GM19240 (cell line): Measurements from ENCODE around the gene SF3B2.
A peak's percentile ranks its signal among the peaks of the same experiment; 100 is the strongest.
"Not testable (repeated sequence)": the region's sequence is repeated elsewhere in the genome, so short reads cannot be mapped to it uniquely, and the experiment has no call there.

Experiments used
- DNase-seq: peaks from one replicate; pipeline ENCODE4 v3.0.0; 2011; ENCODE audit warnings: low spot score; ENCODE audit not compliant: insufficient read length

The SF3B2 gene

DNA sequence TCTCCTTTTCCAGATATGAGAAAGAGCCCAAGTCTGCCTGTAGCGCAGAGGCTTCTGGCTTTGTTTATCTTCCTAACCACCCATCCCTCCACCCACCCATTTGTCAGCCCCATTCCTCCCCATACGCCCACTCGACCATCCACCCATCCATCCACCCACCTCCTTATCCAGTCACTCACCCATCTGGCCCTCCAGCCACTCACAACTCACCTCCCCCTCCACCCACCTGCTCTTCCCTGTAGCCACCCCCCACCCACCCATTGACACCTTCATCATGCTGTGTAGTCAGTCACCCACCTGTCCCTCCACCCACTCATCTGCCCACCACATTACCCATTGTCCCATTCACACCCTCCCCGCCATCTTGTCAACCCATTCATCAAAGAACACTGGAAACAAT lies 34.8 kb upstream of the SF3B2 start:
- no peak for DNase-seq

DNA sequence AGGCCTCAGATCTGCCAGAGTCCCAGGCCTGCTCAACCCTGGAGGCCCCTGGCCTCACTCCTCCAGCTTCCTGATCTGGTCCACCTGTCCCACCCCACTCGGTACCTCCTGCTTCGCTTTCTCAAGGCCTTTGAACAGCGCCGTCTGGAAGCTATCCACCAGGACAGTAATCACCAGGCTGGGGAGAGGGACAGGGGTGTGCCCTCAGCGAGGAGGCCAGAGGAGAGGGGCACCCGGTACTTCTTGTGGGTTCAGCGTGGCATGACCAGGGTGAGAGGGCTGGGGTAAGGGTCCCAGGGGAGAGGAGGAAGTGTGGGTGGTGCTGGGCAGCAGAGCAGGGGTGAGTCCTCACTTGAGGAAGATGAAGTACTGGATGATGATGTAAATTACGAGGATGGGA lies 32.0 kb upstream of the SF3B2 start:
- no peak for DNase-seq

DNA sequence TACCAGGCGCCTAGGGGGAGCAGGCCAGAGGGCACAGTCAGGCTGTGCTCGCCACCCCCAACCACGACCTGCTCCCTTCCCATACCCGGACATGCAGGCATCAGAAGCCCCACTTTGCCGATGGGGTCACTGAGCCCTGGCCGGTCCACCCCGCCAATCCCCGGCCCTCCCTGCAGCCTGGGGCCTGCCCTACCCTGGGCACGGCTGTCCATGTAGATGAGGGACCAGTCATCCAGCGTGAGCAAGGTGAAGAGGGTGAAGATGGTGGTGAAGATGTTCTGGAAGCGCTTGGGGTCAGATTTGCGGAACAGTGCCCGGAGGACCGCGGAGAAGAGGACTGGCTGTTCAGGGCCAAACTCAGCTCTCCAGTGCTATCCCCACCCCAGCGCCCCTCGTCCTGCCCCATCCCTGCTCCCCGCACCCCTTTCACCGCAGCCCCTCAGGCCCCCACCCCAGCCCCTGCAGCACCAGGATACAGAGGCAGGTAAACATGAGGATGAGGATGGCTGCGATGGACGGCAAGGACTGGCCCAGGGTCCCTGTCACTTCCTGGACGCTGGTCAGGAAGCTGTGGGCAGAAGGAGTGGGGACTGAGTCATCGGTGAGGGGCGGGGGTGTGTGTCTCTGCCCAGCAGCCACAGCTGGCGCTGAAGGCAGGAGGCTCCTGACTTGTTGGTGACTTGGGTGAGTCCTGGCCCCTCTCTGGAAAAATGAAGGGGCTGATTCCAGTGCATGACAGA lies 31.4 kb upstream of the SF3B2 start:
- DNase-seq, result no peak

DNA sequence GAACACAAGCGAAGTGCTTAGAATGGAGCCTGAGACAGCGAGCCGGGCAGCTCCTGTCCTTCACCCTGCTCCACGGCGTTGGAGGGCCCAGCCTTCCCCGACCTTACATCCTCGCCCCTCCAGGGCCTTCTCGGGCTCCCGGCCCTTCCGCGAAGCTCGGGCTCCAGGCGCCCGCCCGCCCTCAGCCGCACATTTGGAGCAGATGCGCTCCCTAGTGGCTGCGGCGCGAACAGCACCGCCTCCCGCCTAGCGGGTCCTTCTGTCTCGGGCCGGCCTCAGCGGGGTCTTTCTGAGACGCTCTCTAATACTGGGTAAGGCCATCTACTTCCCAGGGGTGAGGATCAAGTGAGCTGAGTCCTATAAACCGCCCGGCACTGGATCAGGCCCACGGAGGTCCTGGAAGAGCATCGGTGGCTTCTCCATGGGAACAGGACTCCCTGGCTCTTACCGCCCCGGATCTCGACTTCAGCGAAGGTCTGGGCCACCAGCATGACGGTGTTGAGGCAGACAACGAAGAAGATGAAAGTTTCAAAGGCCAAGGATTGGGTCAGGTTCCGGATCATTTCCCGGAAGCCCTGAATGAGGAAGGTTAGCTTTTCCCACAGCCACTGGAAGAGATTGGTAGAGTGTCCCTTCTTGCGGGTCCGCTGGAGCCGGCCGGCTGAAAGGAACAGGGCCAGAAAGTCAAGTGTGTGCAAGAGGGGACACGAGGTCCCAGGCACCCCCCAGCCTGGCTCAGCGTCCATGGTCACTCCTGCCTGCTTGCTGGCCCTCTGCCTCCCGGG lies 29.6 kb upstream of the SF3B2 start:
- peak; percentile 85 for DNase-seq

DNA sequence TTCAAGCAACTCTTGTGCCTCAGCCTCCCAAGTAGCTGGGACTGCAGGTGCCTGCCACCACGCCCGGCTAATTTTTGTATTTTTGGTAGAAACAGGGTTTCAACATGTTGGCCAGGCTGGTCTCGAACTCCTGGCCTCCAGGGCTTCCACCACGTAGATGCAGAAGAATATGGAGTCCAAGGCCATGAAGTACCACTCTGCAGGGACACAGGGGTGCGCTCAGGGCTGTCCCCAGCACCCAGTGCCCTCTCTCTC lies 29.1 kb upstream of the SF3B2 start:
- not testable (repeated sequence) for DNase-seq

DNA sequence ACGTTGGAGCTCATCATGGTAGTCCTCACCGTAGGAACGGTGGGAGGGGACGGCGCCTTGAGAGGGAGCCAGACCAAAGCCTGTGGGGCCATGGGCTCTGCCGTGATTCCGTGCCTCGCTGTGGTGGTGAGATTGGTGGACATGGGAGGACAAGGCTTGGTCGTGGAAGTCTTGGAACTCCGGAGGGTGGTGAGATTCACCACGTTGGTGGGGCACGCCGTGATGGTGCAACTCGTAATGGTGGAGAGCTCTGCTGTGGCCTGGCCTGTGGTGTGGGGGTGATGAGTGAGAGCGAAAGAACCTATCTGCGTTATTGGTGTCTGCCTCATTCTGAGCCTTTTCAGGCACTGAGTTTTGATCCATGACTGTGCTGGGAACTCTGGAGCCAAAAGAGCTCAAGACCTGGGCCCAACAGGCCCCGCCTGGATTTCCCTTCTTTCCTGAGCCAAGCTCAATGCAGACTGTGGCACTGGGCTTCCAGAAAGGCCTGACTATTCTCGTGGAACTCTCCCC lies 26.1 kb upstream of the SF3B2 start, which contains the start of gene CATSPER1:
CATSPER1 (minus strand) TSS at position 463 of the 513 bp plus-strand sequence; CDS start at position 363, 100 bp downstream.
- no peak for DNase-seq

DNA sequence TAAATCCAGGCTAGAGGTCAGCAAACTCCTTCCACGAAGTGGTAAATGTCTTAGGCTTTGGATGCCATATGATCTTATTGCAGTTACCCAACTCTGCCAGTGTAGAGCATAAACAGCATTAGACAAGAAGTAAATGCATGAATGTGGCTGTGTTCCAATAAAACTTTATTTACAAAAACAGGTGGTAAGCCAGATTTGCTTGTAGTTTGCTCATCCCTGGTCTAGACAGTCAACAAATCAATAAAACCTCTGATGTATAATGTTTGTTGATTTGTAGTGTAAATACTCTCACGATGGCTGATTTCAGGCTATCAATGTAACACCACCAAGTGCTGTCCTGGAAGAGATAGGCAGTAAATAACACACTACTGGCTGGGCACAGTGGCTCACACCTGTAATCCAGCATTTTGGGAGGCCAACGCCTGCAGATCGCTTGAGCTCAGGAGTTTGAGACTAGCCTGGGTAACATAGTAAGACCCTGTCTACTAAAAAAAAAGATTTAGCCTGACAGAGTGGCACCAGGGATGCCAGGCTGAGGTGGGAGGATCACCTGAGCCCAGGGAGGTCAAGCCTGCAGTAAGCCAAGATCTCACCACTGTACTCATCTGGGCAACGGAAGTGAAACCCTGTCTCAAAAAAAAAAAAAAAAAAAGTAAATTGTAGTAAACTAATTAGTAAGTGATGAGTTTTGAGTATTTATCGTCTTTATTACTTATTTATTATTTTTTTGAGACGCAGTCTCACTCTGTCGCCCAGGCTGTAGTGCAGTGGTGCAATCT lies 19.0 kb upstream of the SF3B2 start:
- no peak for DNase-seq

DNA sequence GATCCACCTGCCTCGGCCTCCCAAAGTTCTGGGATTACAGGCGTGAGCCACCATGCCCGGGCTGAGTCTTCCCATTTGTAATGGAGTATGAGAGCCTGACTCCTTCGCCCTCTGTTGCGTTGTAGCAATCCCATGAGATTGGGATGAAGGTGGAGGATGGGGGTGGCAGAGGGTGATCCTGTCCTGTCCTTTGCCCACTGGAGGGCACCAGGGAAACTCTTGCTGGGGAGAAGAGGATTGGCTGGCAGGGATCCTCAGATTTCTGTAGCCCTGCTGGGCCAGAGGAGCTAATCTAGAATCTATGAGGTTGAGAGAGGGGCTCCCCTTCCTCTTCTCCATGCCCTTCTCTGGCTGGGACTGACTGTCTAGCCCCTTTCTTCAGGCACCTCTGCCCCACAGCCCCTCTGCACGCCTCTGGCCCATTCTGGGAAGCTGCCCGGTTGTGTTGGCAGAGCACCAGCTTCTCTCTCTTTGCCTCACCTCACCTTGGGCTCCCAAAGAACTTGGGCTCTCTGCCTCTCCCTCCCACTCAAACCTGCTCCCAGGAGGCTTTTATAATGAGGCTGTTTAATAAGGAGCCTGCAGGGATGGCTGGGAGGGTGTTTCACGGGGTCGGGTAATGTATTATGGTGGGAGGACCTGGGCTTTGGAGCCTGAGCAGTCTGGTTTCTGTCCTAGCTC lies 16.4 kb upstream of the SF3B2 start:
- DNase-seq, result no peak

DNA sequence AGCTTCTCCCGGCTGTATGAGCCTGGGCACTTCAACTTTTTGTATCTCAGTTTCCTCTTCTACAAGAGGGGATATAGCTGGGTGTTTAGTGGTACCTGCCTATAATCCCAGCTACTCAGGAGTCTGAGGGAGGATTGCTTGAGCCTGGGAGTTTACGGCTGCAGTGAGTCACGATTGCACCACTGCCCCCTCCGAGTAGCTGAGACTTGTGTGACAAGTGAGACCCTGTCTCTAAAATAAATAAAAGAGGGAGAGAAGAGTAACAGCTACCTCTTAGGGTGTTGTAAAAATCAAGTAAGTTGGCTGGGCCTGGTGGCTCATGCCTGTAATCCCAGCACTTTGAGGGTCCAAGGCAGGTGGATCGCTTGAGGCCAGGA lies 15.8 kb upstream of the SF3B2 start:
- no peak for DNase-seq

DNA sequence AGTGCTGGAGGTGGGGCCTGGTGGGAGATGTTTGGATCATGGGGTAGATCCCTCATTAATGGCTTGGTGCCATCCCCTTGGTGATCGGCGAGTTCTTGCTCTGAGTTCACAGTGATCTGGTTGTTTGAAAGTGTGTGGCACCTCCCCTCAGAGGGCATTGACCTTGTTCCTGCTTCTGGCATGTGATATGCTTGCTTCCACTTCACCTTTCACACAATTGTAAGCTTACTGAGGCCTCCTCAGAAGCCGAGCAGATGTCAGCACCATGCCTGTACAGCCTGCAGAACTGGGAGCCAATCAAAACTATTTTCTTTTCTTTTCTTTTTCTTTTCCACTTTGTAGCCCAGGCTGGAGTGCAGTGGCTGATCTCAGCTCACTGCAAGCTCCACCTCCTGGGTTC lies 14.8 kb upstream of the SF3B2 start:
- no peak for DNase-seq

DNA sequence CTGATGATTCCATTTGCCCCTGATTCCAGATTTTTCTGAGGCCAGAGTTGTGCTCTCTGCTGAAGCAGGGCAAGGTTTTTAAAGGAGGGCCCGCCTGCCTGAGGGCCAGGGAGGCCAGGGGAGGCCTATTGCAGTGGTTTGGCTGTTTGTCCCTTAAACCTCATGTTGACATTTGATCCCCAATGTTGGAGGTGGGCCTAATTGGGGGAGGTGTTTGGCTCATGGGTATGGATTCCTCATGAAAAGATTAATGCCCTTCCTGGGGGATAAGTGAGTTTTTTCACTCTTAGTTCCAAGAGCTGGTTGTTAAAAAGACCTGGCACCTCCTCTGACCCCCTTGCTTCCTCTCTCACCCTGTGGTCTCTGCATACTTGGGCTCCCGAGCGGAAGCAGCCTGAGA lies 12.4 kb upstream of the SF3B2 start:
- DNase-seq, result no peak

DNA sequence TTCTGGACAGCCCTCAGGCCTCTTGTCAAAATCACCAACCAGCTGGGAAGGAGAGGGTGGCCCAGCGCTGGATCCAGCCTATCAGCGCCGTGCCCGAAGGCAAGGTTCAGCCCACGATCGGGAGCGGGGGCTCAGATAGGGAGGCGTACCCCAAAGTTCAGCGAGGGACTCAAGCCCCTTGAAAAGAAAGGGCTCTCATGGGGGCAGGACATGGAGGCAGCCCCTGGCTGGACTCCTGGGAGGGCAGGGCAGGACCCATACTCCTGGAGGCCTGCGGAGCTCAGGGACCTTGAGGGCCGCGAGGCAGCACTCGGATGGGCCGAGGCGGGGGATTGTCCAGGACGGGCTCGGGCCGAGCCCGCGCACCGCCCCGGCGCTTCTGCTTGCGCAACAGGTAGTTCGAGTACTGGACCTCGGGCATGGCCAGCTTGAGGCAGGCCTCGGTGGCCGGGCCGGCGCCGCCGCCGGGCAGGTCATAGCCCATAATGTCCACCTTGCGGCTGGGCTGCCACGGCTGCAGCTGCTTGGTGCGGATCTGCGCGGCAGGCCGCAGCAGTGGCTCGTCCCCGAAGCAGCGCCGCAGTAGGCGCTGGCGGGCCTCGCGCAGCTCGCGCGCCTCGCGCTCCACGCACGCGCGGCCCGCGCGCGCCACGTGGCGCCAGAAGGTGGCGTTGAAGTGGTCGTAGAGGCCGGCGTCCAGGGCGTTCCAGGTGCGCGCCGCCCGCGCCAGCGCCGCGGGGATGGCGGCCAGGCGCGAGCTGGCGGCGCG lies 9.8 kb upstream of the SF3B2 start:
- no peak for DNase-seq

DNA sequence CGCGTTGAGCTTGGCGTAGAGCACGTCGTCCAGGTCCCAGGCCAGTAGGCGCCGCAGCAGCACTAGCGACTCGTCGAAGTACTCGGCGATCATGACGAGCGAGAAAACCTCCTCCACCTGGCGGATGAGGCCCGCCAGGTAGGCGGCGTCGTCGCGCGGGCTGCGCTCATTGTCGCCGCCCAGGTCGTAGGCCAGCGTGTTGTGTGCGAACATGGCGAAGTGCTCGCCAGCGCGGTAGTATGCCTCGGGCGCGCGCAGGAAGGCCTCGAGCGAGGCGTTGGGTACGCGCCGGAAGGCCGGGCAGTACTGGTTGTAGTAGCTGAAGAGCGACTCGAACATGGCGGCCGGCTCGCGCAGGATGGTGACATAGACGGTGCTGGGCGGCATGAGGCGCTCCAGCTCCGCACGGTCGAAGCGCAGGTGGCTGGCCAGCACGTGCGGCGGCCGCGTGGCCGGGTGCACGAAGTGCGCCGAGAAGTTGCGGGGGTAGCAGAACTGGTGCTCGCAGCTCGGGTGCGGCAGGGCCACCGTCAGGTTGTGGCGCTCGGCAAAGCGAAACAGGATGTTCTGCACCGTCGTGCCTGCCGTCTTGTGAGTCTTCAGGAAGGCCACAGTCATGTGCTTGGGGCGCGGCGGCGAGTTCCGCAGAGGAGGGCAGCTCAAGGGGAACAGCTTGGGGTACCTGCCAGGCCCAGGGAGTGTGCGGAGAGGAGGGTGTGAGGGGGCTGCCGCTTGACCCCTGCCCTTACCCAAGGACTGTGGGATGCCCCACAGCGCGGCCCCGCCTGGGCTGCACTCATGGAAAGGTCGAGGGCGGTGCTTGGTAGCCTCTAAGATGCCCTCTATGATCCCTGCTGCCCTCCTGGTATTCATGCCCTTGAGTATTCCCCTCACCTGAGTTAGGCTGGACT lies 8.9 kb upstream of the SF3B2 start:
- no peak for DNase-seq

DNA sequence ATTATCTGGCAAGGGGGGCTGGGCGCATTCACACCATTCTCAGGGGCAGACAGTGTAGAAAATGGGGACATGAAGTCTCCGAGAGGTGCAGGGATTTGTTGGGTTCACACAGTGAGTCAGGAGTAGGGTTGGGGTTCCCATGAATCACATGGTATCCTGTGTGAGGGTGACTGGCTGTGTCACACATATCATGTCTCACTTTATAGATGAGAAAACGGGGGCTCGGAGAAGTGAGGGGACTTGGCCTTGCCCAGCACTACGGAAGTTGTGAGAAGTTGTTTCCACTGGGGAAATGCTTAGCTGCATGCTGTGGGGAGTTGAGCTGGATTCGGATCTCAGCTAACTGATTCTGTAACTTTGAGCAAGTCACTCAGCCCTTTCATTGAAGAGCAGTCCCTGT lies 7.4 kb upstream of the SF3B2 start:
- no peak for DNase-seq

DNA sequence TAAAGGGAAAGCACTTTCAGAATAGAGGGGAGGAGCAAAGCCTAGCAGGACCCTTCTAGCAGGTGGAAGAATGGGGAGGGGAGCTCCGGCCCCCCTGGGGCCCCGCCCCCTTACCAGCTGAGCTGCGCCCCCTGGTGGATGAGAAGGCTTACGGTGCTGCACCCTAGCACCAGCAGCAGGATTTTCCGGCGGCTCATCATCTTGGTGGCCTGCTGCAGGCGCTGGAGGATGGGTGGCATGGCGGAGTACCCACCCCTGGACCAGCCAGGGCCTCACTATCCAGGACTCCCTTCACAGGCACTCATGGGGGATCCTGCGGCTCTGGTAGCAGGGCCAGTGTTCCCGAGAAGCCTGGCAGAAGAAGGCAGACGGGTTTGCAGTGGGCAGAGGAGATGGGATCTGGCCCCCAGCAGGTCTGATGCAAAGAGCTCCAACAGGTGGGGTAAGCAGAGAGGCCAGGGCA lies 7.0 kb upstream of the SF3B2 start:
- peak; percentile 95 for DNase-seq

DNA sequence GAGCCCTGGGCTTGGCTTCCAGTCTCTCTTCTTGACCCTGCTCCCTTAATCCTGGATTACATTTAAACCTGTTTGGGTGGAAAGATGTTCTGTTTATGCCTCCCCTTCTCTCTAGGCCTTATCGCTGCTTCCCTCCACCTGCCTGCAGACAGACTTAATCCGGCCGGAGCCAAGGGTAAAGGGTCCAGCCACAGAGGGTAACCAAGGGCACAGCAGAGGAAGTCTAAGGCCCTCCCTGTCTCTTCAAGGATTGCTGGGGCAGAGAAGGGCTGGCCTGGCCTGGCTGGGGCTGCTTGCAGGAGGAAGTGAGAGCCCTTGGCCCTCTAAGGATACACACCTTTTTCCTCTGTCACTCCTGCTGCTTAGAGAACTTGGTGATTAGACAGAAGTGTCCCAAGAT lies 5.3 kb upstream of the SF3B2 start:
- no peak for DNase-seq

DNA sequence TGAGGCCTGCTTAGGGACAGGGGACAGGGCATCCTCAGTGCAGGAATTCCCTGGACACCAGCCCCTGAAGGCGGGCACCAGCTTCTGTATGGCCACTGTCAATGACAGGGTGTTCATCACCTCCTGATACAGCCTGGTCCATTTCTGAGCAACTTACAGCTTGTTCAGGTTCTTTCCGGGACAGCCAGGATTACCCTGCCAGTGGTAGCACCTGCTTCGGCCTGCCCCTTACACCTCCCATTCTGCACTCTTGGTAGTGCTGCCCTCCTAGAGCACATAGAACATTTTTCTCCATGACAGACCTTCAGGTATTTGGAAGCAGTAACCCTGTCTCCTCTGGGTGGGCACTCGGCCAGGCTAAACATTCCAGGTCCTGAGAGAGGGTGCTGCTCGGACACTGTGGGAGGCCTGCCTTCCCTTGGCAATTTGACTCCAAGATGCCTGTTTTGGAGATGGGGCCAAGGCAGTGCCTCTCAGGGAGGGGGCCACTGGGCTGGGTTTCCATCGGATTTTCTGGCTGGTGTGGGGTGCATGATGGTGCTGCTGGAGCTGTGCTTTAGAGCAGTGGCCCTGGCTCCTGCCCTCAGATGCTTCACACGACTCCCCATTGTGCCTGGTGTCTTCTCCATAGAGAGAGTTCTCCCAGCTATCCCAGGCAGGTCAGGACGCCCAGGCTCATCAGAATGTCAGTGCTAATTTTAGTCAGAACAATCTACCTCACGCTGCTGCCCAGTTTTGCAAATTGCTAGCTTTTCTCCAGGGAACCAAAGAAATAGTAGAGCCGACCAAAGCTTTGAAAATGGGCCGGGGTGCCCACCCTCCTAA lies 4.4 kb upstream of the SF3B2 start:
- DNase-seq, result no peak

DNA sequence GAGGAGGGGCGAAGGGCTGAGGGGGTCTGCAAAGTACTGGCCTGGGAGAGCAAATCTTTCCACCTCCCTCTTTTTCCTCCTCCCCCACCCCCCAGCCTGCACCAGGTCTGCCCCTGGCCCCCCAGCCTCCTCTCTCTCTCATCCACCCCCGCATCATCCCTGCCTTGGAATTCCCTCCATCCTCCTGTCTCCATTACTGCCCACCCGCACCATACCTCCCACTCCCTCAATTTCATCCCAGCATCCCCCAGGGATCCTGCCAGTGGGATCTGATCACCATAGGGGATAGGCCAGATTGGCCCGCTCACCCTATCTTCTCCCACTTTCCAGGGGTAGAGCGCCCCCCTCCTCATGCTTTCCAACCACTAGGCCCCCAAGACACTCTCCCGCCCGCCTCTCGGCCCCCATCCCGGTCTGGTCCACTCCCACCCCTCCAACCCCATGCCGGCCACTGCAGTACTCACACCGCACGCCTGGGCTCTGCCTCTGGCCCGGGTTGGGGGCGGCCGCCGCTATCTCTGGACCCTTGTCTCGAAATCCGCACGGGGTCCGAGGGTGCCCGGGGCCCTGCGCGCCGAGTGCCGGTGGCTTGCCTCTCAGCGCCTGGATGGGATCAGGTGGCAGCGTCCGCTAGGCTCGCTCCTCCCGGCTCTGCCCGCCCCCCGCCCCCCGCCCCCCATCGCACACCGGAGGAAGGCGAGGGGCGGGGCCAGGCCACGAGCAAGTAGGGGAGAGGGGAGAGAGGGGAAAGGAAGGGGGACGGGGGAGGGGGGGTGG lies 3.4 kb upstream of the SF3B2 start, which contains the start of gene GAL3ST3:
GAL3ST3 (minus strand) TSS at position 615 of the 777 bp plus-strand sequence. CDS start 3,746 bp downstream, outside the sequence.
- no peak for DNase-seq
